K562 (cell line): ENCODE data around the gene SELENOO. TPM values are rescaled to one million over a fixed set of nuclear protein-coding genes. Genes with fewer than 3 reads are reported as not detected.

Experiments
- ATAC-seq: fragments of 200-7000 bp; cut with Tn5 transposase; 3 replicates; pipeline ENCODE4 v1.9.1; 2020; ENCODE audit warnings: moderate library complexity
- BruUV-seq: library from RNA; stranded (reverse); fragments of 400-500 nt; replicated peaks from 2 replicates; lab custom pipeline; 2021; lab: Mats Ljungman, UMichigan
- CTCF ChIA-PET: fragments of 300-600 bp; formaldehyde crosslinking; extraction: SDS; loops from one replicate; lab custom pipeline; 2021; ENCODE audit warnings: low intra/inter-chr PET ratio; lab: Yijun Ruan, JAX
- POLR2A ChIA-PET: fragments of 300-600, 350-650 bp; sonication (Branson Sonifier 250); formaldehyde crosslinking; extraction: SDS; loops from one replicate; lab custom pipeline; 2021; ENCODE audit warnings: antibody characterized with exemption, inconsistent platforms; lab: Yijun Ruan, JAX
- DNase-seq, 4 experiments: peaks; one replicate each; pipeline versions ENCODE4 v3.0.0 to v3.0.0-alpha.2; 2011 to 2018; ENCODE audit warnings: low spot score in 3 of 4, mixed read lengths in 3 of 4; ENCODE audit errors: extremely low read depth in 1 of 4
- FAIRE-seq: peaks from 2 replicates; lab custom pipeline; 2011; peaks lifted over from hg19 to GRCh38; lab: Jason Lieb, UNC
- H2AFZ ChIP-seq: 2 replicates; pipeline ENCODE4 v1.6.0; 2011; ENCODE audit warnings: low read depth, low read length, control low read depth, inconsistent platforms
- H3K27ac ChIP-seq: fragments of 200-600 bp; 3 replicates; pipeline ENCODE4 v1.8.0; 2011; ENCODE audit warnings: low read depth, mild to moderate bottlenecking, control low read depth, inconsistent platforms, low read length, moderate library complexity, mixed read lengths; ENCODE audit errors: extremely low read depth
- H3K27me3 ChIP-seq, 2 experiments: fragments of 300-600 bp in 1 of 2; 2 replicates in 1 of 2; 3 replicates in 1 of 2; pipeline versions ENCODE4 v1.6.0 to v1.8.0; 2011; ENCODE audit warnings: inconsistent platforms in 2 of 2, low read length in 2 of 2, mild to moderate bottlenecking in 1 of 2, mixed read lengths in 1 of 2, moderate library complexity in 1 of 2; ENCODE audit not compliant: control insufficient read depth in 2 of 2, insufficient read depth in 2 of 2
- H3K36me3 ChIP-seq: fragments of 300-600 bp; 3 replicates; pipeline ENCODE4 v1.8.0; 2011; ENCODE audit warnings: mild to moderate bottlenecking, low read length, inconsistent platforms; ENCODE audit not compliant: control insufficient read depth, insufficient read depth
- H3K4me1 ChIP-seq, 2 experiments: fragments of 200-600 bp in 1 of 2; replicated peaks in 1 of 2; 2 replicates in 1 of 2; 3 replicates in 1 of 2; pipeline versions ENCODE4 v1.5.1 to v1.8.0; 2011; ENCODE audit warnings: inconsistent platforms in 2 of 2, low read length in 2 of 2, mild to moderate bottlenecking in 1 of 2, mixed read lengths in 1 of 2, moderate library complexity in 1 of 2; ENCODE audit not compliant: control insufficient read depth in 2 of 2, insufficient read depth in 2 of 2
- H3K4me2 ChIP-seq: 2 replicates; pipeline ENCODE4 v1.6.1; 2011; ENCODE audit warnings: low read length, control low read depth, inconsistent platforms, mixed read lengths; ENCODE audit not compliant: insufficient read depth
- H3K4me3 ChIP-seq: fragments of 200-600 bp; sonication (generic), shearing (Covaris generic); 2 replicates; pipeline ENCODE4 v1.5.1; 2016; ENCODE audit warnings: control low read depth, inconsistent platforms
- H3K79me2 ChIP-seq: fragments of 200-600 bp; 3 replicates; pipeline ENCODE4 v1.8.0; 2011; ENCODE audit warnings: low read length, inconsistent platforms; ENCODE audit not compliant: control insufficient read depth, insufficient read depth
- H3K9ac ChIP-seq, 2 experiments: 2 replicates each; pipeline versions ENCODE4 v1.6.0 to v1.6.1; 2011; ENCODE audit warnings: low read depth in 2 of 2, low read length in 2 of 2, control low read depth in 1 of 2, inconsistent platforms in 1 of 2, mild to moderate bottlenecking in 1 of 2, mixed read lengths in 1 of 2; ENCODE audit not compliant: insufficient read depth in 1 of 2
- H3K9me1 ChIP-seq: one replicate; pipeline ENCODE4 v1.6.0; 2011; ENCODE audit warnings: inconsistent platforms, mild to moderate bottlenecking, low read length, moderate library complexity; ENCODE audit not compliant: control insufficient read depth, insufficient read depth
- H3K9me3 ChIP-seq: replicated peaks from 2 replicates; pipeline ENCODE4 v1.5.1; 2011; ENCODE audit warnings: low read depth, low read length, inconsistent platforms; ENCODE audit not compliant: control insufficient read depth, insufficient read depth
- H4K20me1 ChIP-seq: replicated peaks from 2 replicates; pipeline ENCODE4 v1.6.1; 2011; ENCODE audit warnings: low read length, inconsistent platforms, mixed read lengths; ENCODE audit not compliant: control insufficient read depth, insufficient read depth
- DNMT1 ChIP-seq: fragments of 450-650 bp; IDR thresholded peaks from 2 replicates; pipeline ENCODE4 v1.6.1; 2016; ENCODE audit warnings: antibody characterized with exemption, mild to moderate bottlenecking
- PHF8 ChIP-seq: fragments of 200-600 bp; sonication (generic); IDR thresholded peaks from 2 replicates; pipeline ENCODE4 v1.6.1; 2012; ENCODE audit warnings: mixed run types, mild to moderate bottlenecking, inconsistent platforms, low read length, moderate library complexity, borderline replicate concordance
- POLR2G ChIP-seq: fragments of 200-400 bp; formaldehyde crosslinking; IDR thresholded peaks from 2 replicates; pipeline ENCODE4 v1.6.1; 2017; ENCODE audit warnings: low read depth, mild to moderate bottlenecking, antibody characterized with exemption, low read length, moderate library complexity
- PRMT5 ChIP-seq: sonication (generic); formaldehyde crosslinking; IDR thresholded peaks from 2 replicates; pipeline ENCODE4 v1.5.0; 2020; ENCODE audit warnings: missing genetic modification reagents
- PTRF ChIP-seq: fragments of 450-650 bp; IDR thresholded peaks from 2 replicates; pipeline ENCODE4 v1.6.1; 2016; ENCODE audit warnings: mild to moderate bottlenecking, missing genetic modification characterization, missing compliant biosample characterization
- RB1 ChIP-seq: fragments of 450-650 bp; IDR thresholded peaks from 2 replicates; pipeline ENCODE4 v1.6.1; 2017; ENCODE audit warnings: low read depth, mild to moderate bottlenecking
- RBFOX2 ChIP-seq: fragments of 200-400 bp; formaldehyde crosslinking; IDR thresholded peaks from 2 replicates; pipeline ENCODE4 v1.6.1; 2017; ENCODE audit warnings: low read depth, mild to moderate bottlenecking, low read length, moderate library complexity
- RBM39 ChIP-seq: fragments of 200-400 bp; formaldehyde crosslinking; optimal IDR thresholded peaks from 2 replicates; pipeline ENCODE3; 2018; ENCODE audit warnings: low read depth, low read length
- TAF1 ChIP-seq: IDR thresholded peaks from 2 replicates; pipeline ENCODE4 v1.6.1; 2011; ENCODE audit warnings: mild to moderate bottlenecking, low read length, moderate library complexity; ENCODE audit not compliant: insufficient read depth, control insufficient read depth, severe bottlenecking; ENCODE audit errors: extremely low read depth
- ZBTB1 ChIP-seq: sonication (generic); formaldehyde crosslinking; IDR thresholded peaks from 2 replicates; pipeline ENCODE4 v1.8.1; 2023; ENCODE audit warnings: missing genetic modification reagents, low read depth, mild to moderate bottlenecking, borderline replicate concordance
- ZBTB7A ChIP-seq: IDR thresholded peaks from 2 replicates; pipeline ENCODE4 v1.6.1; 2011; ENCODE audit warnings: low read depth, mild to moderate bottlenecking, low read length, moderate library complexity, borderline replicate concordance; ENCODE audit not compliant: control insufficient read depth
- ZFX ChIP-seq: sonication (generic); formaldehyde crosslinking; IDR thresholded peaks from 2 replicates; pipeline ENCODE4 v1.8.0; 2022; ENCODE audit warnings: mild to moderate bottlenecking, missing genetic modification reagents, moderate library complexity
- WGBS: fragments of 100-300 bp; shearing (Covaris generic); methylation state at CpG from one replicate; pipeline ENCODE4 v1.1.6; 2016; ENCODE audit warnings: low coverage, mixed read lengths; ENCODE audit not compliant: insufficient coverage; ENCODE audit errors: missing lambda C conversion rate; 5-methylcytosine and 5-hydroxymethylcytosine counted together
- in situ Hi-C: fragments of 300-500 bp; cut with MboI; formaldehyde crosslinking; loops from 4 replicates; pipeline ENCODE4 v1.15.0; 2018; ENCODE audit warnings: inconsistent platforms, mixed read lengths
- intact Hi-C: fragments of 100-400 bp; cut with micrococcal nuclease; formaldehyde crosslinking; loops from 2 replicates; pipeline ENCODE4 v1.14.2; 2022
- polyA plus RNA-seq, 8 experiments: library from polyadenylated mRNA; depleted of rRNA in 4 of 8; stranded (reverse) in 5 of 8; unstranded in 3 of 8; fragments of >200 nt; fragmentation: Nextera tagmentation in 2 of 8; fragmentation: Illumina TruSeq in 1 of 8; extraction: Ambion mirVana in 2 of 8; extraction: Trizol in 1 of 8; gene quantifications; 2 replicates each; pipeline versions ENCODE4 v1.2.1 to v1.2.3, GENCODE V29; 2011 to 2014; ENCODE audit warnings: inconsistent platforms in 1 of 8, missing spikeins in 1 of 8
- total RNA-seq, 7 experiments: library from RNA; depleted of rRNA in 6 of 7; stranded (reverse); fragments of >200 nt in 6 of 7; fragmentation: Illumina TruSeq in 2 of 7; extraction: Trizol in 2 of 7; gene quantifications; 2 replicates each; pipeline versions ENCODE4 v1.2.1 to v1.2.3, GENCODE V29; 2011 to 2021; ENCODE audit warnings: low replicate concordance in 1 of 7

The SELENOO gene
- total and polyA plus RNA-seq, 9 of the 15 experiments (the other 6 are each of a cell fraction or from before 2014, with no cell fraction given): 0.37 to 24.9 (median 8.3) TPM

DNA sequence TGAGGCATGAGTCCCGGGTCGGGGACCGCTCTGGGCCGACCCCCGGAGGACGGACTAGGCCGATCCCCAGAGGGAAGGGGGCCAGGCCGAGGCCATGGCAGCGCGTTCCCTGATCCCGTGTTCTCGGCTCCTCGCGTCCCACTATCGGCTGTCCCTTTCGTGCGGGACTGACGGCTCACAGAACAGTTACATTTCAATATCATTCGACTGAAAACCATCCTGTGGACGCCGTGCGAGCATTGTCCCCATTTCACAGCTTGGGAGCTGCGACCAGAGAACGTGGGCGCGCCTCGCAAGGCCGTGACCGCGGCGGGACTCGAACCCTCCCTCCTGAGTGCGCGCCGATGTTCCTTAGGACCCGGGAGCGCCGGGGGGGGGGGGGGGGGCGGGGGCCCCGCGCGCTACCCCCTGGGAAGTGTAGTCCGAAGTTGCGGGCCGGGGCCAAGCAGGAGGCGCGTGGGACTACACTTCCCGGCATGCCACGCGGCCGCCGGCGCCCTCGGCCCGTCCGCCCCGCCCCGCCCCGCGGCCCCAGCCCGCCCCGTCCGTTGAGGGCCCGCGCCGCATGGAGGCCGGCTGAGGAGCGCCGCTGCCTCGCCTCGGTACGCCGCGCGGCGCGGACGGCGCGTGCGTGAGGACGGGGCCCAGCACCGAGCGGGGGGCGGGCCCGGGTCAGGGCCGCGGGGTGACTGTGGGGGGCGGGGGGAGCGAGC lies 15.3 kb upstream of the SELENOO start, which contains the start of gene TRABD (continued):
- TF ChIP-seq PRMT5: no peak

DNA sequence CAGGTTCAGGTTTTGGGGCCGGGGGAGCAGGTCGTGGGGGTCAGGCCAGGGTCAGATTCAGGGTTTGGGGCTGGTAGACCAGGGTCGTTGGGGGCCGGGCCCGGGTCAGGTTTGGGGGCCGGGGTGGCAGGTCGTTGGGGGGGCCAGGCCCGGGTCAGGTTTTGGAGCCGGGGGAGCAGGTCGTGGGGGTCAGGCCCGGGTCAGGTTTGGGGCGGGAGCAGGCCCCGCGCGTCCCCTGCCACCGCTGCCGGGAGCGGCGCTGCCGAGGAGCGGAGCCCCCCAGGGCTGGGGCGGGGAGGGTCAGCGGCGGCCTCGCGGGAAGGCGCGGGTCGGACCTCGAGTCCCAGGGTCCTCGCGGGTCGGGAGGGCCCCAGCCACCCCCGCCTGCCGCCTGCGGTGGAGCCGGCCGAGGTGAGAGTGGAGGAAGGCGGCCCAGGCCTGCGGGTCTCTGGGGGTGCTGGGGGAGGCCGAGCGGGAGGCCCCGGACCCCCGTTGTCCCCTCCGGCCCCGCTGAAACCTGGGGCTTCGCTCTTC lies 14.6 kb upstream of the SELENOO start:
- peaks cover 13% of the 10 kb centered on the region; the same call in 1 of the 3 replicates for H3K36me3 ChIP-seq
- ChIA-PET CTCF (no interaction called here), POLR2A (interaction anchor here (1.2 kb wide), 1 partner anchor 13 kb away, joined by 3 read pairs; no protein-coding TSS in a partner anchor)
- H3K9me1 ChIP-seq: peaks cover 7% of the 10 kb centered on the region
- intact Hi-C loops (no loop called here), in situ Hi-C loops (no loop called here)
- ATAC-seq: peak; percentile 3; the same call in 1 of the 3 replicates
- peak overlapping the region; percentile 74 for H3K27ac ChIP-seq
- no TSS peak for BruUV-seq
- H3K4me2 ChIP-seq: peak overlapping the region; percentile 74
- FAIRE-seq: no peak
- peaks cover 8% of the 10 kb centered on the region; the same call in 1 of the 2 replicates for H4K20me1 ChIP-seq
- peak in 2 of 4 experiments; percentile 52 to 56 for DNase-seq
- H3K79me2 ChIP-seq: peaks cover 45% of the 10 kb centered on the region
- peak overlapping the region; percentile 69 to 95 for H3K9ac ChIP-seq
- peak overlapping the region; percentile 64 for H3K4me3 ChIP-seq
- no peaks in the 10 kb centered on the region for H3K27me3 ChIP-seq
- no peaks in the 10 kb centered on the region for H3K9me3 ChIP-seq
- peaks cover 19 to 83% of the 10 kb centered on the region in 2 experiments for H3K4me1 ChIP-seq
- no peak overlapping the region for H2AFZ ChIP-seq
- TF ChIP-seq DNMT1: no peak
- TF ChIP-seq RBM39: no peak
- 0 out of 2 replicates have a peak, but pooled peaks have one; percentile 42 for TF ChIP-seq RBFOX2
- peak; percentile 23; the same call in 1 of the 2 replicates for TF ChIP-seq ZFX (CRISPR knock-in tag)
- no peak for TF ChIP-seq PTRF
- peak; percentile 7 for TF ChIP-seq TAF1
- 0 out of 2 replicates have a peak, but pooled peaks have one; percentile 46 for TF ChIP-seq ZBTB1
- peak; percentile 22; the same call in 1 of the 2 replicates for TF ChIP-seq PHF8
- peak; percentile 50; the same call in 1 of the 2 replicates for TF ChIP-seq RB1
- TF ChIP-seq ZBTB7A: peak; percentile 70; the same call in 1 of the 2 replicates
- peak; percentile 59 for TF ChIP-seq POLR2G
- WGBS: no CpG with 5 or more reads among the region's 47 CpGs
